Dendritic cell treated with granulocyte-macrophage colony-stimulating factor and Interleukin-4, amounts not matched to agents 40 ng/mL and 50 ng/mL, for 4 days (primary cell): ENCODE data around the gene TSPYL2.

Source experiments
- H3K27ac Mint-ChIP-seq: one replicate; pipeline ENCODE4 v1.8.0; 2022; ENCODE audit warnings: mild to moderate bottlenecking, mixed read lengths
- H3K27me3 Mint-ChIP-seq: one replicate; pipeline ENCODE4 v1.8.0; 2022; ENCODE audit warnings: mild to moderate bottlenecking, mixed read lengths
- H3K36me3 Mint-ChIP-seq: one replicate; pipeline ENCODE4 v1.8.0; 2022; ENCODE audit warnings: low read depth, mixed read lengths
- H3K4me1 Mint-ChIP-seq: one replicate; pipeline ENCODE4 v1.8.0; 2022; ENCODE audit warnings: low read depth, mixed read lengths
- H3K4me3 Mint-ChIP-seq: one replicate; pipeline ENCODE4 v1.8.0; 2022; ENCODE audit warnings: mild to moderate bottlenecking, moderate library complexity, mixed read lengths
- H3K9me3 Mint-ChIP-seq: one replicate; pipeline ENCODE4 v1.8.0; 2022; ENCODE audit warnings: mixed read lengths
- intact Hi-C: fragments of 100-400 bp; cut with micrococcal nuclease; formaldehyde crosslinking; loops from one replicate; pipeline ENCODE4 v1.15.0; 2022

TSPYL2 gene

DNA sequence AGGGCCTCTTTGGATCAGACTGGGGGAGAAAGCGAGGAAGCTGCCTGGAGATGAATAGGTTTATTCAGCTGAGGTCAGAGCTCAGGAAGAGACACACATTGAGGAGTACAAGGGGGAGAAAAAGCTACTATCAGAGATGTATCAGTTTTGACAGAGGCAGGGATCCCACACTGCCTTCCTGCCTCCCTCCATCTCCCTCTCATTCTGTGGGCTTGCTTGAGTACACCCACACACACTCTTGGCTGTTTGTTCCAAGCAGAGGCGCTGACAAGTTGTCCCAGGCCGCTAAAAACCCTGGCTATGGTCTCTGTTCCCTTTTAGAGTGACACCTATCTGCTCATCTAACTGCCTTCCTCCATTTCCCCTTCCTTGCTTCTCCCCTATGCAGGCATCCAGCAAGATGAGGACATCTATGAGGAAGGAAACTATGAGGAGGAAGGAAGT lies 5.2 kb downstream of the TSPYL2 start:
- peaks cover 32% of the 10 kb centered on the region for H3K4me1 Mint-ChIP-seq

DNA sequence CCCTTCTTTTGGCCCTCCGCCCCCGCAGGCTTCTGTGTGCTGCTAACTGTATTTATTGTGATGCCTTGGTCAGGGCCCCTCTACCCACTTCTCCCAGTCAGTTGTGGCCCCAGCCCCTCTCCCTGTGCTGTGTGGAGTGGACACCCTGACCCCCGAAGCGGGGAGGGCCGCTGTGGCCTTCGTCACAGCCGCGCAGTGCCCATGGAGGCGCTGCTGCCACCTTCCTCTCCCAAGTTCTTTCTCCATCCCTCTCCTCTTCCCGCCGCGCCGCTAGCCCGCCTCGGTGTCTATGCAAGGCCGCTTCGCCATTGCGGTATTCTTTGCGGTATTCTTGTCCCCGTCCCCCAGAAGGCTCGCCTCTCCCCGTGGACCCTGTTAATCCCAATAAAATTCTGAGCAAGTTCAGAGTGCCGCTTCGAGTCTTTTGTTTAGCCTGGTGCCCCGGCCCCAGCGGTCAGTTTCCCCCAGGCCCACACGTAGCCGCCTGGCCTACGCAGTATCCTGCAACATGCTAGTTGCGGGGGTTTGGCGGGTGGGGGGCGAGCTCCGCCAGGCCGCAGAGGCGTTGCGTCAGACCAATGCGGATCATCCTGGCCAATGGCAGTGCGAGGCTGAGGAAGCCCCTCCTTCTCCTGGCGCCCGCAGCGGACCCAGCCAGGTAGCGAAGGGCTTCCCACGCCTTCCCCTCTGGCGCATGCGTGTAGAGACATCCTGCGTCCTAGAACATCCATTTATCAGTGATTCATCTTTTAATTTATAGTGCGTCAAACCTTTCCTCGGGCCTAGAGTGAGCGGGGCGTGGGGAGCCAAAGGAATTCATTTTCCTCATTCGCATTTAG lies 6.2 kb downstream of the TSPYL2 start:
- H3K36me3 Mint-ChIP-seq = peaks cover 24% of the 10 kb centered on the region
- peaks cover 23% of the 10 kb centered on the region for H3K4me1 Mint-ChIP-seq
- intact Hi-C loops = loop anchor here (2.0 kb wide), 1 partner anchor 18 kb away; no protein-coding TSS in a partner anchor
- H3K27me3 Mint-ChIP-seq = peaks cover 15% of the 10 kb centered on the region
- peak overlapping the region; percentile 47 for H3K27ac Mint-ChIP-seq
- H3K9me3 Mint-ChIP-seq = no peaks in the 10 kb centered on the region
- H3K4me3 Mint-ChIP-seq = peak overlapping the region; percentile 71

More for the DNA sequence above, 5.2 kb downstream of the TSPYL2 start:
- Mint-ChIP-seq H3K36me3 (peaks cover 24% of the 10 kb centered on the region), H3K4me3 (no peak overlapping the region), H3K27me3 (peaks cover 22% of the 10 kb centered on the region), H3K27ac (no peak overlapping the region), H3K9me3 (no peaks in the 10 kb centered on the region)
- intact Hi-C loops = no loop called here

GRCh38 chrX:53089224-53089842 lies 7.2 kb downstream of the TSPYL2 start:
- peaks cover 11% of the 10 kb centered on the region for H3K27me3 Mint-ChIP-seq
- peak overlapping the region; percentile 47 for H3K27ac Mint-ChIP-seq
- H3K9me3 Mint-ChIP-seq = no peaks in the 10 kb centered on the region
- intact Hi-C loops = loop anchor here (2.0 kb wide), 1 partner anchor 19 kb away; no protein-coding TSS in a partner anchor
- H3K36me3 Mint-ChIP-seq = peaks cover 29% of the 10 kb centered on the region
- H3K4me1 Mint-ChIP-seq = peaks cover 19% of the 10 kb centered on the region
- H3K4me3 Mint-ChIP-seq = no peak overlapping the region

GRCh38 chrX:53089925-53090324 lies 7.8 kb downstream of the TSPYL2 start:
- peaks cover 23% of the 10 kb centered on the region for H3K36me3 Mint-ChIP-seq
- H3K4me1 Mint-ChIP-seq = peaks cover 23% of the 10 kb centered on the region
- H3K27ac Mint-ChIP-seq = no peak overlapping the region
- H3K9me3 Mint-ChIP-seq = no peaks in the 10 kb centered on the region
- intact Hi-C loops = loop anchor here (2.0 kb wide), 1 partner anchor 19 kb away; no protein-coding TSS in a partner anchor
- H3K4me3 Mint-ChIP-seq = no peak overlapping the region
- peaks cover 11% of the 10 kb centered on the region for H3K27me3 Mint-ChIP-seq

DNA sequence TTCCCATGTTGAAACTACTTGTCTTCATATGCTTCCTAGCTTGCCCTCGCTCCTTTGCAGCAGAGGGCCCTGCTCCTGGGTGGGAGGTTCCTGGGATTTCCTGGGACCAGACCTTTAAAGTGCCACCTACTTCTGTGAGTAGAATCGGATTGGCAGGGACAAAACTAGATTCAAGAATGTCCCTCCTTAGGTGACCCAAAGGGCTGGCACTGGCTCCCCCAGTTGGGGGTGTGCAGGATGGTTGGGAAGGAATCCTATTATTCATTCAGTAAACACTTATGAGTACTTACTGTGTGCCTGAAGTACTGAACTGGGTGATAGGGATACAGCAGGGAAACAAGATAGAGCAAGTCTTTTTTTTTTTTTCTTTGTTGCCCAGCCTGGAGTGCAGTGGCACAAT lies 9.2 kb downstream of the TSPYL2 start:
- no peak overlapping the region for H3K27ac Mint-ChIP-seq
- H3K4me3 Mint-ChIP-seq = no peak overlapping the region
- peaks cover 27% of the 10 kb centered on the region for H3K4me1 Mint-ChIP-seq
- H3K9me3 Mint-ChIP-seq = no peaks in the 10 kb centered on the region
- H3K36me3 Mint-ChIP-seq = peaks cover 9% of the 10 kb centered on the region
- intact Hi-C loops = no loop called here
- H3K27me3 Mint-ChIP-seq = peaks cover 11% of the 10 kb centered on the region

DNA sequence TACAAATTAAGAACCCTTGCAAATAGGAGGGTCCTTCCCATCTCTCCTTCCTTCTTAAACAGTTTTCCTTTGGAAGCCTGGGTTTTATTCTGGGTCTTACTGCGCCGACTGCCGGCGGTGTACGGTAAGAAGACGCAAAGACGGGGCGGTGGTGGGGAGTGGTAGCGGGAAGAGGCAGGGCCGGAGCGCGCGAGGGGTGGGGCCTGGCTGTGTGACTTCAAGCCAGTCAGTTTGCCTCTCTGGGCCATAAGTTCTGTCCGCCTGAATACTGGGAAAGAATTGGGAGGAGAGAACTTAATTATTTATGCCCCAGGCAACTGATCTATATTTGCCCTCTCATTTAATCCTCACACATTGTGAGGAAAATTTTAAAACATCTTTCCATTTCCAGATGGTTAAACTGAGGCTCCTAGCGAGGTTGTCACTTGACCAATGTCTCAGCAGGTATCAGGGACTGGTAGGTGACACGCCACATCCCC lies 11.0 kb downstream of the TSPYL2 start:
- H3K9me3 Mint-ChIP-seq = no peaks in the 10 kb centered on the region
- peak overlapping the region; percentile 91 for H3K4me3 Mint-ChIP-seq
- intact Hi-C loops = loop anchor here (1.0 kb wide), 1 partner anchor 11 kb away; the partner anchor contains the start of gene TSPYL2
- peak overlapping the region; percentile 94 for H3K27ac Mint-ChIP-seq
- peaks cover 17% of the 10 kb centered on the region for H3K4me1 Mint-ChIP-seq
- peaks cover 6% of the 10 kb centered on the region for H3K36me3 Mint-ChIP-seq
- peaks cover 7% of the 10 kb centered on the region for H3K27me3 Mint-ChIP-seq

DNA sequence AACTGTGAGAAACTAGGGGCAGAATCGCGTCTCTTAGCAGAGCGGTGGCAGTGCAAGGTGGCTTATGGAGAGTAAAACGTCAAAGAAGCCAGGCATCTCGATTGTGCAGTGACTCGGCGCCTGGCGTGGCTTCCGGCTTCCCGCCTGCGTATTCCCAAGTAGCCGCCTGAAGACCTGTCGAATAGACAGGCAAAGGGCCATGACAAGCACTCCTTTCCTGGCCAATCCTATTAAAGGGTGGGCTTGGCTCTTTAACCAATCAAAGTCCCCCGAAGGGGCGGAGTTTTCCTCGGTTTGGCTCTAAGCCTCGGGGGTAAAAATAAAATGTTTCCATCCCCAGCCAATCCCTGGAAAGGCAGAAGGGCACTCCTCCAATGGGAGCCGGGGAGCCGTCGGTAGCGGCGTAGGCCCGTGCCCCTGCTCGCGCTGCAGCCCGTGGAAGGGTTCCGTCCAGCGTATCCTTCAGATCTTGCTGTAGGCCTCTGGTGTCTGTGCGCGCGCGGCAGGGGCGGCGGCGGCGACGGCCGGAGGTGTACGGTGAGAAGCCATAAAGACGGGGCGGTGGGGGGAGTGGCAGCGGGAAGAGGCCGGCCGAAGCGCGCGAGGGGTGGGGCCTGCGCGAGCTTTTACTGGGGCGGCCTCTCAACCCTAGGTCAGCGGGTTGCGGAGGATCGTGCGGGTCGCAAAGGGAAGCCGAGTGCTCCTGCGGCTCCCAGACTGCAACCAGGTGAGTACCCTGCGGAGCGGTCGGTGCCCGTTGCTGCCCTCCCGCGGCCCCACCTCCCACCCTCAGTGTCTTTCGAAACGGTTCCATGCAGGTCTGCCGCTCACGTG lies 11.8 kb downstream of the TSPYL2 start, which contains the start of gene KANTR:
Gene KANTR, plus strand, starts transcription at position 395 of the 834 bp plus-strand sequence. CDS start 30,131 bp downstream, outside the sequence.
- Mint-ChIP-seq H3K9me3 (no peaks in the 10 kb centered on the region), H3K36me3 (peaks cover 12% of the 10 kb centered on the region), H3K27me3 (peaks cover under 1% of the 10 kb centered on the region), H3K4me1 (peaks cover 10% of the 10 kb centered on the region), H3K27ac (peak within 1 kb of the TSS; percentile 94), H3K4me3 (peak within 1 kb of the TSS; percentile 91)
- intact Hi-C loops = loop anchor here (1.0 kb wide), 1 partner anchor 12 kb away; the partner anchor contains the start of gene TSPYL2

GRCh38 chrX:53094582-53094905 lies 12.4 kb downstream of the TSPYL2 start:
- intact Hi-C loops = no loop called here
- H3K4me1 Mint-ChIP-seq = peaks cover 8% of the 10 kb centered on the region
- peak overlapping the region; percentile 94 for H3K27ac Mint-ChIP-seq
- H3K9me3 Mint-ChIP-seq = no peaks in the 10 kb centered on the region
- H3K27me3 Mint-ChIP-seq = no peaks in the 10 kb centered on the region
- H3K4me3 Mint-ChIP-seq = peak overlapping the region; percentile 91
- peaks cover 18% of the 10 kb centered on the region for H3K36me3 Mint-ChIP-seq

DNA sequence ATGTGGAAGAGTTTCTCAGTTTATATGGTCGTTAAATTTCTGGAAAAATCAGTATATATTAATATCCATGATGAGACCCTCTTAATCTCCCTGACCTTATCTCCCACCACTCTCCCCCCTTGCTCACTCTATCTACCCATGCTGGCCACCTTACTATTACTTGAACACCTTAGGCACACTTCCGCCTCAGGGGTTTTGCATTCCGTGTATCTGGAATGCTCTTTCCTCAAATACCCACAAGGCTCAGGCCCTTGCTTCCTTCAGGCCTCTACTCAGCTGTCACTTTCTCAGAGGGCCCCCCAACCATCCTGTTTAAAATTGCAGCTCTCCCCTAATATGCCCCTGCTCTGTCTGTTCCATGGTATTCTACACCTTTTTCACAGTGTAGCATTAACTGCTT lies 13.6 kb downstream of the TSPYL2 start:
- no peak overlapping the region for H3K4me3 Mint-ChIP-seq
- no peaks in the 10 kb centered on the region for H3K27me3 Mint-ChIP-seq
- peaks cover 28% of the 10 kb centered on the region for H3K36me3 Mint-ChIP-seq
- H3K4me1 Mint-ChIP-seq = peaks cover 8% of the 10 kb centered on the region
- H3K27ac Mint-ChIP-seq = no peak overlapping the region
- no peaks in the 10 kb centered on the region for H3K9me3 Mint-ChIP-seq
- intact Hi-C loops = no loop called here

DNA sequence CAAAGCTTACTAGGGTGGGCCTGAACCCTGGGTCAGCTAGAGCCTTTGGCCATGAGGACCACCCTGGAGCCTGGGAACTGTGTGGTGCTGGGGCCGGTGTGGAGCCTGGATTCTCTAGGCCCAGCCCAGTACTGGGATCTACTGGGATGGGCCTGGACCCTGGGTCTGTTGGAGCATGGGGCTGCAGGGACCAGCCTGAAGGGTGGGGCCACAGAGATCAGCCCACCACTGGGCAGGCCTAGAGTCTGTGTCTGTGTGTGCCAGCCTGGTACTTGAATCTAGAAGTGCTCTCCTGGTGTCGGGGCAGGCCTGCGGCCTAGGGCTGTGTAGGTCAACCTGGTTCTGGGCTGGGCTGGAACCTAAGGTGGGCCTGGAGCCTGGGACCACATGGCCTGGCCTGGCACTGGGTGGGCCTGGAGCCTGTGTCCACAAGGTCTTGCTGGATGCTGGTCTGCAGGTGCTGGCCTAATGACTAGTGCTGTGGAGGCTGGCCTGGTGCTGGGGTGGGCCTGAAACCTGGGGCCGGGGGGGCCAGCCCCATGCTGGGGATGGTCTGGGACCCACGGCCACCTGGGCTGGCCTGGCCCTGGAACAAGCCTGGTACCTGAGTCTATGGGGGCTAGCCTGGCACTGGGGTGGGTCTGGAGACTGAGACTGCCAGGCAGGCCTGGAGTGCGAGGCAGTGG lies 32.8 kb downstream of the TSPYL2 start:
- intact Hi-C loops = no loop called here
- no peak overlapping the region for H3K4me3 Mint-ChIP-seq
- H3K27ac Mint-ChIP-seq = no peak overlapping the region
- H3K9me3 Mint-ChIP-seq = no peaks in the 10 kb centered on the region
- H3K27me3 Mint-ChIP-seq = no peaks in the 10 kb centered on the region
- H3K36me3 Mint-ChIP-seq = peaks cover 18% of the 10 kb centered on the region
- peaks cover 8% of the 10 kb centered on the region for H3K4me1 Mint-ChIP-seq

DNA sequence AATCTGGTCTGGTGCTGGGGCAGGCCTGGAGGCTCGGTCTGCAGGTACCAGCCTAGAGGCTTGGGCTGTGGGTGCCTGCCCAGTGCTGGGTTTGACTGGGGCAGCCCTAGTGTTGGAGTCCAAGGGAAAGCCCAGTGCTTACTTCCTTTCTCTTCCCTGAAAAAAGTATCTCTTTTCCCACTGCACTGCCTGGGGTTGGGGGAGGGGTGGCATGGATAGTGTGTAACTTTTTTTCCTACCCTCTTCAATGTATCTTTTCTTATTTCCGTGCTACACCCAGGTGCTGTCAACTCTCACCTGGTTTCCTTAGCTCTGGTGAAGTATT lies 33.3 kb downstream of the TSPYL2 start:
- peak overlapping the region; percentile 33 for H3K27ac Mint-ChIP-seq
- intact Hi-C loops = no loop called here
- H3K4me1 Mint-ChIP-seq = peaks cover 8% of the 10 kb centered on the region
- H3K9me3 Mint-ChIP-seq = no peaks in the 10 kb centered on the region
- no peak overlapping the region for H3K4me3 Mint-ChIP-seq
- H3K27me3 Mint-ChIP-seq = no peaks in the 10 kb centered on the region
- H3K36me3 Mint-ChIP-seq = peaks cover 18% of the 10 kb centered on the region

GRCh38 chrX:53116101-53116500 lies 33.9 kb downstream of the TSPYL2 start:
- Mint-ChIP-seq H3K36me3 (peaks cover 18% of the 10 kb centered on the region), H3K9me3 (no peaks in the 10 kb centered on the region), H3K27ac (peak overlapping the region; percentile 33), H3K27me3 (no peaks in the 10 kb centered on the region), H3K4me1 (peaks cover 8% of the 10 kb centered on the region), H3K4me3 (no peak overlapping the region)
- intact Hi-C loops = no loop called here

DNA sequence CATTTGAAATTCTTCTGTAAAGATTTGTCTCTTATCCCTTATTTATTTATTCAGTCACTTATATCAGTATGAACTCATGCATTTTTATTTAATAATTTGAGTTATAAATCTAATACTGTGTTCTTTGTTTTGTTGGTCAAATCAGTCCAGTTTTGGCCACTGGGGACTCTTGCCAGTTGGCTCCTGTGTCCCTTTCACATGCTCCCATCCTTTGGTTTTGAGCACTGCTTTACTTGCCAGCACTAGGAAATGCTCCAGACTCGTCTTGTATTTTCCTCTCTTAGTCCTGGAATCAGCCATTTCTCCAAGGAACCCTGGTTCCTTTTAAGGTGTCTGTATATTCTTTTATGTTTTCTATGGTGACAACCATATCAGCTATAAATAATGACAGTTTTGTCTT lies 39.8 kb downstream of the TSPYL2 start:
- no peak overlapping the region for H3K27ac Mint-ChIP-seq
- H3K9me3 Mint-ChIP-seq = no peaks in the 10 kb centered on the region
- no peak overlapping the region for H3K4me3 Mint-ChIP-seq
- H3K4me1 Mint-ChIP-seq = no peaks in the 10 kb centered on the region
- peaks cover 8% of the 10 kb centered on the region for H3K36me3 Mint-ChIP-seq
- H3K27me3 Mint-ChIP-seq = no peaks in the 10 kb centered on the region
- intact Hi-C loops = no loop called here
